Type B pancreatic cell (in vitro differentiated cells): ENCODE data around the gene AP4M1. TPM values are rescaled to one million over a fixed set of nuclear protein-coding genes. Genes with fewer than 3 reads are reported as not detected.

Experiments
- DNase-seq: peaks from one replicate; pipeline ENCODE4 v3.0.0; 2021; ENCODE audit warnings: mixed read lengths; ENCODE audit not compliant: unreplicated experiment; ENCODE audit errors: extremely low spot score
- H3K27ac Mint-ChIP-seq: 2 replicates; pipeline ENCODE4 v1.8.0; 2021; ENCODE audit warnings: mild to moderate bottlenecking, mixed read lengths
- H3K27me3 Mint-ChIP-seq: 2 replicates; pipeline ENCODE4 v1.8.0; 2021; ENCODE audit warnings: mixed read lengths
- H3K36me3 Mint-ChIP-seq: 2 replicates; pipeline ENCODE4 v1.8.0; 2021; ENCODE audit warnings: mixed read lengths
- H3K4me1 Mint-ChIP-seq: one replicate; pipeline ENCODE4 v1.8.0; 2021; ENCODE audit warnings: mixed read lengths; ENCODE audit not compliant: unreplicated experiment
- H3K4me3 Mint-ChIP-seq: 2 replicates; pipeline ENCODE4 v1.8.0; 2021; ENCODE audit warnings: mild to moderate bottlenecking, mixed read lengths
- H3K9me3 Mint-ChIP-seq: 2 replicates; pipeline ENCODE4 v1.8.0; 2021; ENCODE audit warnings: mixed read lengths
- CTCF ChIP-seq: fragments of 200-600 bp; sonication (generic); conservative IDR thresholded peaks from 2 replicates; pipeline ENCODE4 v1.5.0; 2021; ENCODE audit warnings: antibody characterized with exemption, mild to moderate bottlenecking
- total RNA-seq: library from RNA; stranded (reverse); gene quantifications from 2 replicates; pipeline ENCODE4 v1.2.1, GENCODE V29; 2021; ENCODE audit warnings: low replicate concordance

Gene AP4M1
- total RNA-seq, 1 donor from 2014 or later: 28.5 TPM

- Mint-ChIP-seq H3K27ac (peak overlapping the region; percentile 98), H3K4me3 (peak overlapping the region; percentile 96), H3K4me1 (peaks cover 26% of the 10 kb centered on the region), H3K36me3 (peaks cover 23% of the 10 kb centered on the region), H3K27me3 (no peaks in the 10 kb centered on the region), H3K9me3 (no peaks in the 10 kb centered on the region)
- no peak for DNase-seq
- TF ChIP-seq CTCF: no peak
Observed at GRCh38 chr7:100102950-100103840, 1.8 kb downstream of the AP4M1 start.

GRCh38 chr7:100105534-100105933, 4.1 kb downstream of the AP4M1 start:
- TF ChIP-seq CTCF: no peak
- H3K27ac Mint-ChIP-seq: no peak overlapping the region
- H3K36me3 Mint-ChIP-seq: peaks cover 4% of the 10 kb centered on the region
- H3K4me1 Mint-ChIP-seq: peaks cover 8% of the 10 kb centered on the region
- H3K4me3 Mint-ChIP-seq: no peak overlapping the region
- H3K27me3 Mint-ChIP-seq: no peaks in the 10 kb centered on the region
- DNase-seq: no peak
- no peaks in the 10 kb centered on the region for H3K9me3 Mint-ChIP-seq

GRCh38 chr7:100106633-100107032, 5.2 kb downstream of the AP4M1 start:
- Mint-ChIP-seq H3K36me3 (peaks cover 7% of the 10 kb centered on the region), H3K27me3 (no peaks in the 10 kb centered on the region), H3K4me3 (no peak overlapping the region), H3K9me3 (no peaks in the 10 kb centered on the region), H3K4me1 (peaks cover 8% of the 10 kb centered on the region), H3K27ac (no peak overlapping the region)
- no peak for TF ChIP-seq CTCF
- no peak for DNase-seq

- Mint-ChIP-seq H3K4me3 (no peak overlapping the region), H3K4me1 (peaks cover 8% of the 10 kb centered on the region), H3K9me3 (no peaks in the 10 kb centered on the region), H3K36me3 (peaks cover 7% of the 10 kb centered on the region), H3K27ac (no peak overlapping the region), H3K27me3 (no peaks in the 10 kb centered on the region)
- TF ChIP-seq CTCF: no peak
- DNase-seq: no peak
Observed at GRCh38 chr7:100107125-100107737, 5.8 kb downstream of the AP4M1 start.

GRCh38 chr7:100107890-100108289, 6.4 kb downstream of the AP4M1 start:
- TF ChIP-seq CTCF: no peak
- no peaks in the 10 kb centered on the region for H3K27me3 Mint-ChIP-seq
- H3K36me3 Mint-ChIP-seq: peaks cover 7% of the 10 kb centered on the region
- no peak for DNase-seq
- no peaks in the 10 kb centered on the region for H3K9me3 Mint-ChIP-seq
- H3K27ac Mint-ChIP-seq: no peak overlapping the region
- no peak overlapping the region for H3K4me3 Mint-ChIP-seq
- peaks cover 4% of the 10 kb centered on the region for H3K4me1 Mint-ChIP-seq
